H1 (cell line): ENCODE results near the gene PLCL1. TPM values are rescaled to one million over a fixed set of nuclear protein-coding genes. Genes with fewer than 3 reads are reported as not detected.

Experiments
- CTCF ChIA-PET: fragments of 300-600 bp; sonication (Branson Sonifier 250); formaldehyde crosslinking; loops from one replicate; lab custom pipeline; 2021; ENCODE audit not compliant: partially characterized antibody; lab: Charles Lee
- POLR2A ChIA-PET: fragments of 300-600 bp; sonication (Branson Sonifier 250); formaldehyde crosslinking; loops from one replicate; lab custom pipeline; 2021; ENCODE audit warnings: inconsistent platforms; ENCODE audit not compliant: partially characterized antibody; lab: Charles Lee
- DNase-seq, 2 experiments: peaks; one replicate each; pipeline versions ENCODE4 v3.0.0 to v3.0.0-alpha.2; 2010 to 2022; ENCODE audit warnings: low spot score in 2 of 2, low read depth in 1 of 2, mixed read lengths in 1 of 2
- FAIRE-seq: peaks from 2 replicates; lab custom pipeline; 2011; peaks lifted over from hg19 to GRCh38; lab: Jason Lieb, UNC
- H2AFZ ChIP-seq: 2 replicates; pipeline ENCODE4 v1.8.1; 2012; ENCODE audit warnings: low read length, inconsistent platforms
- H2AK5ac ChIP-seq: 2 replicates; pipeline ENCODE4 v1.6.1; 2013; ENCODE audit warnings: low read depth, low read length
- H2BK120ac ChIP-seq: replicated peaks from 2 replicates; pipeline ENCODE3; 2013; ENCODE audit warnings: low read depth, low read length, inconsistent platforms
- H2BK12ac ChIP-seq: 2 replicates; pipeline ENCODE4 v1.6.1; 2013; ENCODE audit warnings: low read depth, low read length
- H2BK15ac ChIP-seq: 2 replicates; pipeline ENCODE4 v1.6.1; 2013; ENCODE audit warnings: low read length
- H2BK20ac ChIP-seq: 2 replicates; pipeline ENCODE4 v1.6.1; 2013; ENCODE audit warnings: low read length
- H2BK5ac ChIP-seq: 2 replicates; pipeline ENCODE4 v1.6.1; 2013; ENCODE audit warnings: low read depth, low read length
- H3K14ac ChIP-seq: 2 replicates; pipeline ENCODE4 v1.6.1; 2013; ENCODE audit warnings: inconsistent platforms; ENCODE audit not compliant: insufficient read length
- H3K18ac ChIP-seq: 2 replicates; pipeline ENCODE4 v1.6.1; 2013; ENCODE audit warnings: low read length; ENCODE audit errors: extremely low read depth
- H3K23ac ChIP-seq: 2 replicates; pipeline ENCODE4 v1.6.1; 2013; ENCODE audit warnings: inconsistent platforms; ENCODE audit not compliant: insufficient read length
- H3K23me2 ChIP-seq: 2 replicates; pipeline ENCODE4 v1.6.1; 2013; ENCODE audit warnings: low read depth, low read length
- H3K27ac ChIP-seq: 2 replicates; pipeline ENCODE4 v1.6.1; 2011; ENCODE audit warnings: low read depth, low read length, inconsistent platforms
- H3K27me3 ChIP-seq, 4 experiments: replicated peaks in 1 of 4; 1 replicate in 1 of 4; 2 replicates in 3 of 4; pipeline versions ENCODE4 v1.6.1 to v1.8.1; 2011 to 2013; ENCODE audit warnings: low read length in 3 of 4, mild to moderate bottlenecking in 3 of 4, inconsistent platforms in 2 of 4, mixed read lengths in 2 of 4, moderate library complexity in 1 of 4; ENCODE audit not compliant: control insufficient read depth in 3 of 4, insufficient read depth in 3 of 4; ENCODE audit errors: extremely low read depth in 1 of 4
- H3K36me3 ChIP-seq, 4 experiments: 2 replicates each; pipeline versions ENCODE4 v1.6.1 to v1.8.1; 2011 to 2013; ENCODE audit warnings: mild to moderate bottlenecking in 4 of 4, low read length in 3 of 4, moderate library complexity in 2 of 4, control low read depth in 1 of 4, inconsistent platforms in 1 of 4; ENCODE audit not compliant: insufficient read depth in 4 of 4, control insufficient read depth in 2 of 4
- H3K4ac ChIP-seq: replicated peaks from 2 replicates; pipeline ENCODE3; 2013; ENCODE audit warnings: low read length, low read depth, mixed read lengths, inconsistent platforms; ENCODE audit not compliant: insufficient read length
- H3K4me1 ChIP-seq, 4 experiments: replicated peaks in 1 of 4; 1 replicate in 1 of 4; 2 replicates in 3 of 4; pipeline versions ENCODE4 v1.6.1 to v1.8.1; 2011 to 2013; ENCODE audit warnings: low read length in 3 of 4, inconsistent platforms in 2 of 4, mixed read lengths in 1 of 4; ENCODE audit not compliant: insufficient read depth in 4 of 4, control insufficient read depth in 3 of 4
- H3K4me2 ChIP-seq, 2 experiments: 2 replicates each; pipeline versions ENCODE4 v1.6.1 to v1.8.1; 2011 to 2013; ENCODE audit warnings: low read depth in 2 of 2, low read length in 2 of 2, control low read depth in 1 of 2, inconsistent platforms in 1 of 2, mild to moderate bottlenecking in 1 of 2; ENCODE audit not compliant: insufficient read depth in 1 of 2
- H3K4me3 ChIP-seq, 4 experiments: fragments of 200-600, 300-600 bp in 1 of 4; sonication (generic), shearing (Covaris generic), sonication (Bioruptor Twin) in 1 of 4; 2 replicates each; pipeline versions ENCODE4 v1.5.1 to v1.8.1; 2011 to 2016; ENCODE audit warnings: low read length in 4 of 4, low read depth in 3 of 4, control low read depth in 2 of 4, inconsistent platforms in 2 of 4, mild to moderate bottlenecking in 2 of 4, mixed read lengths in 1 of 4, moderate library complexity in 1 of 4; ENCODE audit not compliant: insufficient read depth in 2 of 4; ENCODE audit errors: extremely low read depth in 1 of 4
- H3K56ac ChIP-seq: replicated peaks from 2 replicates; pipeline ENCODE3; 2013; ENCODE audit warnings: low read depth, mild to moderate bottlenecking, mixed read lengths, low read length, inconsistent platforms; ENCODE audit not compliant: insufficient read length
- H3K79me1 ChIP-seq: 2 replicates; pipeline ENCODE4 v1.6.1; 2013; ENCODE audit warnings: low read depth, low read length, control low read depth
- H3K79me2 ChIP-seq, 2 experiments: 2 replicates each; pipeline versions ENCODE4 v1.6.1 to v1.8.1; 2012 to 2013; ENCODE audit warnings: low read length in 2 of 2, mild to moderate bottlenecking in 2 of 2, inconsistent platforms in 1 of 2; ENCODE audit not compliant: insufficient read depth in 2 of 2, control insufficient read depth in 1 of 2
- H3K9ac ChIP-seq, 4 experiments: replicated peaks in 1 of 4; 1 replicate in 1 of 4; 2 replicates in 3 of 4; pipeline versions ENCODE4 v1.6.1 to v1.8.1; 2011 to 2013; ENCODE audit warnings: low read depth in 3 of 4, low read length in 3 of 4, control low read depth in 2 of 4, mild to moderate bottlenecking in 2 of 4, moderate library complexity in 2 of 4, inconsistent platforms in 1 of 4; ENCODE audit errors: extremely low read depth in 1 of 4
- H3K9me3 ChIP-seq, 2 experiments: 2 replicates each; pipeline versions ENCODE4 v1.6.1 to v1.8.1; 2012 to 2013; ENCODE audit warnings: mild to moderate bottlenecking in 2 of 2, moderate library complexity in 2 of 2, control low read depth in 1 of 2, inconsistent platforms in 1 of 2, low read depth in 1 of 2, low read length in 1 of 2, mixed read lengths in 1 of 2; ENCODE audit not compliant: insufficient read depth in 2 of 2
- H4K20me1 ChIP-seq, 2 experiments: replicated peaks in 1 of 2; 2 replicates each; pipeline versions ENCODE3 to v1.8.1; 2011 to 2013; ENCODE audit warnings: inconsistent platforms in 2 of 2, low read length in 2 of 2, mild to moderate bottlenecking in 1 of 2; ENCODE audit not compliant: insufficient read depth in 2 of 2, control insufficient read depth in 1 of 2
- H4K5ac ChIP-seq: 2 replicates; pipeline ENCODE4 v1.6.1; 2013; ENCODE audit warnings: low read length, low read depth, mixed read lengths, inconsistent platforms; ENCODE audit not compliant: insufficient read length
- H4K8ac ChIP-seq: 2 replicates; pipeline ENCODE4 v1.8.0; 2013; ENCODE audit warnings: mild to moderate bottlenecking, moderate library complexity, low read length, inconsistent platforms; ENCODE audit not compliant: insufficient read depth; ENCODE audit errors: extremely low read depth
- H4K91ac ChIP-seq: replicated peaks from 2 replicates; pipeline ENCODE3; 2013; ENCODE audit warnings: low read length, mixed read lengths, inconsistent platforms; ENCODE audit not compliant: insufficient read length
- ATF3 ChIP-seq: IDR thresholded peaks from 2 replicates; pipeline ENCODE4 v1.6.1; 2011; ENCODE audit warnings: low read depth, mild to moderate bottlenecking, low read length; ENCODE audit not compliant: insufficient read depth
- CHD1 ChIP-seq: IDR thresholded peaks from 2 replicates; pipeline ENCODE4 v1.6.1; 2012; ENCODE audit warnings: low read depth, low read length, improper control_type of control experiment
- E2F6 ChIP-seq: IDR thresholded peaks from 2 replicates; pipeline ENCODE4 v1.6.1; 2012; ENCODE audit warnings: inconsistent platforms
- SIX5 ChIP-seq: IDR thresholded peaks from 2 replicates; pipeline ENCODE4 v1.6.1; 2011; ENCODE audit warnings: mild to moderate bottlenecking, low read depth, low read length
- WGBS, 2 experiments: shearing (Covaris generic) in 1 of 2; methylation state at CpG; one replicate each; pipeline versions ENCODE4 v1.1.6 to v1.1.7; 2013 to 2015; ENCODE audit warnings: low lambda C conversion rate in 2 of 2, mixed read lengths in 2 of 2, inconsistent platforms in 1 of 2, low coverage in 1 of 2, missing lambda C conversion rate in 1 of 2; ENCODE audit not compliant: insufficient replicate concordance in 2 of 2, insufficient coverage in 1 of 2, insufficient read length in 1 of 2; ENCODE audit errors: extremely low coverage in 1 of 2, missing lambda C conversion rate in 1 of 2; 5-methylcytosine and 5-hydroxymethylcytosine counted together
- polyA plus RNA-seq, 7 experiments: library from polyadenylated mRNA; depleted of rRNA in 3 of 7; stranded (reverse) in 5 of 7; unstranded in 2 of 7; fragments of >200 nt in 5 of 7; fragments of 200-250 nt in 2 of 7; gene quantifications; 1 replicate in 5 of 7; 2 replicates in 1 of 7; 4 replicates in 1 of 7; pipeline versions ENCODE4 v1.2.1 to v1.2.3, GENCODE V29; 2011 to 2013; ENCODE audit warnings: missing spikeins in 2 of 7, mixed read lengths in 2 of 7
- total RNA-seq: library from RNA; stranded (reverse); fragmentation: NEBNext Ultra II Directional; extraction: Animal tissue kit (Norgen Biotek cat#: 25700); gene quantifications from 2 replicates; pipeline ENCODE4 v1.2.1, GENCODE V29; 2021

PLCL1 gene
- total and polyA plus RNA-seq, 2 of the 8 experiments (the other 6 are each of a cell fraction or from before 2014, with no cell fraction given) = not detected

- Histone ChIP-seq H3K4ac (no peak overlapping the region), H4K8ac (no peak overlapping the region), H2BK20ac (no peak overlapping the region), H3K18ac (no peak overlapping the region), H3K27ac (no peak overlapping the region), H2BK12ac (no peak overlapping the region), H3K4me1 (no peaks in the 10 kb centered on the region), H3K14ac (no peak overlapping the region), H4K5ac (no peak overlapping the region), H3K9ac (no peak overlapping the region), H3K79me2 (no peaks in the 10 kb centered on the region), H2AFZ (no peak overlapping the region), H3K79me1 (no peaks in the 10 kb centered on the region), H3K9me3 (no peaks in the 10 kb centered on the region), H3K4me2 (no peak overlapping the region), H2BK5ac (no peak overlapping the region), H4K20me1 (no peaks in the 10 kb centered on the region), H2BK15ac (no peak overlapping the region), H3K27me3 (no peaks in the 10 kb centered on the region), H3K23ac (no peak overlapping the region), H3K36me3 (no peaks in the 10 kb centered on the region), H2BK120ac (no peak overlapping the region), H3K4me3 (no peak overlapping the region), H3K23me2 (no peaks in the 10 kb centered on the region), H2AK5ac (no peak overlapping the region), H4K91ac (no peak overlapping the region), H3K56ac (no peak overlapping the region)
- TF ChIP-seq SIX5 (no peak), E2F6 (no peak), ATF3 (no peak), CHD1 (no peak)
- no peak for DNase-seq
- FAIRE-seq = no peak
- ChIA-PET POLR2A (no interaction called here), CTCF (no interaction called here)
- WGBS, 2 experiments = 77% methylated on average over 3 of the region's 3 CpGs; no CpG with 5 or more reads in 1 of the 2 experiments
These were observed 340.3 kb downstream of the PLCL1 start for GRCh38 chr2:198144660-198145059.
